Panc1 (cell line): Measurements from ENCODE around the gene FGFR4.

Experiments
- POLR2AphosphoS5 ChIP-seq: IDR thresholded peaks from 2 replicates; pipeline ENCODE4 v1.6.1; 2012; ENCODE audit warnings: mild to moderate bottlenecking, low read depth, low read length, moderate library complexity
- SIN3A ChIP-seq: IDR thresholded peaks from 2 replicates; pipeline ENCODE4 v1.6.1; 2012; ENCODE audit warnings: low read depth, mild to moderate bottlenecking, low read length, moderate library complexity, borderline replicate concordance; ENCODE audit not compliant: insufficient read depth
- TCF7L2 ChIP-seq: IDR thresholded peaks from 2 replicates; pipeline ENCODE4 v1.6.1; 2011; ENCODE audit warnings: mild to moderate bottlenecking, low read depth, low read length, inconsistent platforms
- TF ChIP-seq, protein P1 (sequence below), 2 experiments: IDR thresholded peaks; 2 replicates each; pipeline ENCODE4 v1.6.1; 2011 to 2012; ENCODE audit warnings: low read depth in 2 of 2, control low read depth in 1 of 2, low read length in 1 of 2, mild to moderate bottlenecking in 1 of 2, moderate library complexity in 1 of 2; ENCODE audit not compliant: insufficient read depth in 1 of 2
- TF ChIP-seq, protein P2 (sequence below): fragments of 450-650 bp; IDR thresholded peaks from 2 replicates; pipeline ENCODE4 v1.5.1; 2017; ENCODE audit warnings: mild to moderate bottlenecking

DNA sequence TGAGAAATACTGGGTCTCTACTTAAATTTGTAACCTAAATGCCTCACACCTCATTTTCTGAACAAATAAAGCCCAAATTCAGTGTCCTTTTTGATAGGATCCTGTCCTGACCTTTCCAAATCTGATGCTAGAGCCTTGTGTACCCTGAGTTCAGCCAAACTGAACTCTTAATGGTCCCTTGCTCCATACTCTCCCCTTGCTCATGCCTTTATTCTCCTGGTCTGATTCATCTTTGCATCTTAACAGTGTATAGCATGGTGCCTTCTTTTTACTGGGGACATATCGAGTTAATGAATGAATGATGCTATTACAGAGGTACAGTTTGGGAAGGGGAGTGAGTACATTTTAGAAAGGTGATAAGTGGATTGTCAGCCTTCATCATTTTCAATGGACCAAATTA lies 56.1 kb downstream of the FGFR4 start:
- TF ChIP-seq, protein P1, sequence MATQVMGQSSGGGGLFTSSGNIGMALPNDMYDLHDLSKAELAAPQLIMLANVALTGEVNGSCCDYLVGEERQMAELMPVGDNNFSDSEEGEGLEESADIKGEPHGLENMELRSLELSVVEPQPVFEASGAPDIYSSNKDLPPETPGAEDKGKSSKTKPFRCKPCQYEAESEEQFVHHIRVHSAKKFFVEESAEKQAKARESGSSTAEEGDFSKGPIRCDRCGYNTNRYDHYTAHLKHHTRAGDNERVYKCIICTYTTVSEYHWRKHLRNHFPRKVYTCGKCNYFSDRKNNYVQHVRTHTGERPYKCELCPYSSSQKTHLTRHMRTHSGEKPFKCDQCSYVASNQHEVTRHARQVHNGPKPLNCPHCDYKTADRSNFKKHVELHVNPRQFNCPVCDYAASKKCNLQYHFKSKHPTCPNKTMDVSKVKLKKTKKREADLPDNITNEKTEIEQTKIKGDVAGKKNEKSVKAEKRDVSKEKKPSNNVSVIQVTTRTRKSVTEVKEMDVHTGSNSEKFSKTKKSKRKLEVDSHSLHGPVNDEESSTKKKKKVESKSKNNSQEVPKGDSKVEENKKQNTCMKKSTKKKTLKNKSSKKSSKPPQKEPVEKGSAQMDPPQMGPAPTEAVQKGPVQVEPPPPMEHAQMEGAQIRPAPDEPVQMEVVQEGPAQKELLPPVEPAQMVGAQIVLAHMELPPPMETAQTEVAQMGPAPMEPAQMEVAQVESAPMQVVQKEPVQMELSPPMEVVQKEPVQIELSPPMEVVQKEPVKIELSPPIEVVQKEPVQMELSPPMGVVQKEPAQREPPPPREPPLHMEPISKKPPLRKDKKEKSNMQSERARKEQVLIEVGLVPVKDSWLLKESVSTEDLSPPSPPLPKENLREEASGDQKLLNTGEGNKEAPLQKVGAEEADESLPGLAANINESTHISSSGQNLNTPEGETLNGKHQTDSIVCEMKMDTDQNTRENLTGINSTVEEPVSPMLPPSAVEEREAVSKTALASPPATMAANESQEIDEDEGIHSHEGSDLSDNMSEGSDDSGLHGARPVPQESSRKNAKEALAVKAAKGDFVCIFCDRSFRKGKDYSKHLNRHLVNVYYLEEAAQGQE (IDR thresholded peaks at IDR 0.05; ENCODE audit: insufficient read depth in 1 of 2, low read depth in 2 of 2, low read length in 1 of 2): no peak
- TF ChIP-seq, protein P2, sequence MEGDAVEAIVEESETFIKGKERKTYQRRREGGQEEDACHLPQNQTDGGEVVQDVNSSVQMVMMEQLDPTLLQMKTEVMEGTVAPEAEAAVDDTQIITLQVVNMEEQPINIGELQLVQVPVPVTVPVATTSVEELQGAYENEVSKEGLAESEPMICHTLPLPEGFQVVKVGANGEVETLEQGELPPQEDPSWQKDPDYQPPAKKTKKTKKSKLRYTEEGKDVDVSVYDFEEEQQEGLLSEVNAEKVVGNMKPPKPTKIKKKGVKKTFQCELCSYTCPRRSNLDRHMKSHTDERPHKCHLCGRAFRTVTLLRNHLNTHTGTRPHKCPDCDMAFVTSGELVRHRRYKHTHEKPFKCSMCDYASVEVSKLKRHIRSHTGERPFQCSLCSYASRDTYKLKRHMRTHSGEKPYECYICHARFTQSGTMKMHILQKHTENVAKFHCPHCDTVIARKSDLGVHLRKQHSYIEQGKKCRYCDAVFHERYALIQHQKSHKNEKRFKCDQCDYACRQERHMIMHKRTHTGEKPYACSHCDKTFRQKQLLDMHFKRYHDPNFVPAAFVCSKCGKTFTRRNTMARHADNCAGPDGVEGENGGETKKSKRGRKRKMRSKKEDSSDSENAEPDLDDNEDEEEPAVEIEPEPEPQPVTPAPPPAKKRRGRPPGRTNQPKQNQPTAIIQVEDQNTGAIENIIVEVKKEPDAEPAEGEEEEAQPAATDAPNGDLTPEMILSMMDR: no peak
- TF ChIP-seq POLR2AphosphoS5: no peak
- TF ChIP-seq TCF7L2: no peak
- no peak for TF ChIP-seq SIN3A
